GM12878 (cell line): ENCODE results near the gene ALX4. TPM values are rescaled to one million over a fixed set of nuclear protein-coding genes. Genes with fewer than 3 reads are reported as not detected.

Source experiments
- ATAC-seq: fragments of 200-7000 bp; cut with Tn5 transposase; 3 replicates; pipeline ENCODE4 v1.9.1; 2020; ENCODE audit warnings: mild to moderate bottlenecking, moderate library complexity
- BruUV-seq: library from RNA; stranded (reverse); fragments of 400-500 nt; replicated peaks from 2 replicates; lab custom pipeline; 2021; lab: Mats Ljungman, UMichigan
- CTCF ChIA-PET: fragments of 300-600 bp; sonication (Branson Sonifier 250); formaldehyde crosslinking; extraction: SDS; loops from one replicate; lab custom pipeline; 2021; ENCODE audit warnings: inconsistent platforms; lab: Yijun Ruan, JAX
- POLR2A ChIA-PET: fragments of 350-600 bp; formaldehyde crosslinking; extraction: SDS; loops from one replicate; lab custom pipeline; 2021; ENCODE audit warnings: inconsistent platforms; lab: Charles Lee
- RAD21 ChIA-PET: fragments of 300-600 bp; sonication (Branson Sonifier 250); formaldehyde crosslinking; loops from one replicate; lab custom pipeline; 2023; ENCODE audit warnings: antibody characterized with exemption; ENCODE audit not compliant: unreplicated experiment; lab: Charles Lee
- SMC1A ChIA-PET: fragments of 300-600 bp; sonication (Branson Sonifier 250); formaldehyde crosslinking; loops from one replicate; lab custom pipeline; 2023; ENCODE audit not compliant: unreplicated experiment, uncharacterized antibody; lab: Charles Lee
- DNase-seq: peaks from one replicate; pipeline ENCODE4 v3.0.0-alpha.2; 2011; ENCODE audit warnings: low read depth, low spot score
- FAIRE-seq: peaks from 3 replicates; lab custom pipeline; 2011; peaks lifted over from hg19 to GRCh38; lab: Jason Lieb, UNC
- H2AFZ ChIP-seq: 2 replicates; pipeline ENCODE4 v1.6.0; 2011; ENCODE audit warnings: low read depth, low read length, control low read depth; ENCODE audit not compliant: control insufficient read depth
- H3K27ac ChIP-seq: 2 replicates; pipeline ENCODE4 v1.5.1; 2011; ENCODE audit warnings: control low read depth; ENCODE audit not compliant: control insufficient read depth, insufficient read depth
- H3K27me3 ChIP-seq, 2 experiments: replicated peaks in 1 of 2; 2 replicates each; pipeline versions ENCODE4 v1.6.0 to v1.6.1; 2011; ENCODE audit warnings: low read length in 1 of 2; ENCODE audit not compliant: control insufficient read depth in 2 of 2, insufficient read depth in 2 of 2
- H3K36me3 ChIP-seq, 2 experiments: 2 replicates each; pipeline ENCODE4 v1.5.1; 2011; ENCODE audit warnings: low read length in 1 of 2; ENCODE audit not compliant: control insufficient read depth in 2 of 2, insufficient read depth in 2 of 2
- H3K4me1 ChIP-seq: 2 replicates; pipeline ENCODE4 v1.6.1; 2011; ENCODE audit warnings: mild to moderate bottlenecking, low read length, moderate library complexity, mixed read lengths; ENCODE audit not compliant: control insufficient read depth, insufficient read depth
- H3K4me2 ChIP-seq: 2 replicates; pipeline ENCODE4 v1.6.0; 2011; ENCODE audit warnings: control low read depth; ENCODE audit not compliant: control insufficient read depth, insufficient read depth
- H3K4me3 ChIP-seq: fragments of 200-600 bp; sonication (generic); 2 replicates; pipeline ENCODE4 v1.5.1; 2016
- H3K79me2 ChIP-seq: 2 replicates; pipeline ENCODE4 v1.6.0; 2011; ENCODE audit warnings: low read length; ENCODE audit not compliant: control insufficient read depth, insufficient read depth
- H3K9ac ChIP-seq: 2 replicates; pipeline ENCODE4 v1.8.0; 2011; ENCODE audit warnings: low read length, control low read depth, mixed read lengths; ENCODE audit not compliant: control insufficient read depth, insufficient read depth
- H3K9me3 ChIP-seq: replicated peaks from 3 replicates; pipeline ENCODE4 v1.5.1; 2011; ENCODE audit warnings: mild to moderate bottlenecking, low read length; ENCODE audit not compliant: control insufficient read depth, insufficient read depth
- H4K20me1 ChIP-seq: 2 replicates; pipeline ENCODE4 v1.6.0; 2011; ENCODE audit not compliant: control insufficient read depth, insufficient read depth
- BACH1 ChIP-seq: fragments of 450-650 bp; IDR thresholded peaks from 2 replicates; pipeline ENCODE4 v1.6.1; 2017; ENCODE audit warnings: mild to moderate bottlenecking, borderline replicate concordance
- BMI1 ChIP-seq: fragments of 450-650 bp; IDR thresholded peaks from 2 replicates; pipeline ENCODE4 v1.6.1; 2016; ENCODE audit warnings: mild to moderate bottlenecking, moderate library complexity, borderline replicate concordance
- EP300 ChIP-seq, 2 experiments: fragments of 150-350 bp in 1 of 2; IDR thresholded peaks; 2 replicates each; pipeline ENCODE4 v1.6.1; 2011 to 2012; ENCODE audit warnings: low read depth in 2 of 2, low read length in 2 of 2, borderline replicate concordance in 1 of 2, improper control_type of control experiment in 1 of 2, inconsistent platforms in 1 of 2; ENCODE audit not compliant: control insufficient read depth in 1 of 2
- HDGF ChIP-seq: fragments of 450-650 bp; IDR thresholded peaks from 2 replicates; pipeline ENCODE4 v1.6.1; 2016; ENCODE audit warnings: antibody characterized with exemption
- NR2C1 ChIP-seq: fragments of 450-650 bp; IDR thresholded peaks from 2 replicates; pipeline ENCODE4 v1.6.1; 2017; ENCODE audit warnings: antibody characterized with exemption, mild to moderate bottlenecking, moderate library complexity
- NRF1 ChIP-seq: conservative IDR thresholded peaks from 2 replicates; pipeline ENCODE4 v1.6.1; 2011; ENCODE audit warnings: mild to moderate bottlenecking, low read depth, low read length, improper control_type of control experiment
- POLR2A ChIP-seq: IDR thresholded peaks from 2 replicates; pipeline ENCODE4 v1.6.1; 2011; ENCODE audit warnings: low read depth, mild to moderate bottlenecking, low read length
- RFX5 ChIP-seq: IDR thresholded peaks from 2 replicates; pipeline ENCODE4 v1.6.1; 2011; ENCODE audit warnings: low read depth, low read length, improper control_type of control experiment
- SIN3A ChIP-seq: IDR thresholded peaks from 2 replicates; pipeline ENCODE4 v1.6.1; 2012; ENCODE audit warnings: low read depth, low read length, improper control_type of control experiment
- SIX5 ChIP-seq: IDR thresholded peaks from 2 replicates; pipeline ENCODE4 v1.6.1; 2011; ENCODE audit warnings: mild to moderate bottlenecking, low read depth, low read length, moderate library complexity; ENCODE audit not compliant: severe bottlenecking
- SKIL ChIP-seq: fragments of 450-650 bp; IDR thresholded peaks from 2 replicates; pipeline ENCODE4 v1.6.1; 2017; ENCODE audit warnings: mild to moderate bottlenecking, low read depth, inconsistent platforms; ENCODE audit not compliant: poor library complexity, severe bottlenecking
- ZNF384 ChIP-seq: IDR thresholded peaks from 2 replicates; pipeline ENCODE4 v1.6.1; 2012; ENCODE audit warnings: low read depth, mild to moderate bottlenecking, low read length, improper control_type of control experiment, borderline replicate concordance
- WGBS: methylation state at CpG from one replicate; pipeline ENCODE4 v1.1.6; 2016; ENCODE audit warnings: low lambda C conversion rate; ENCODE audit not compliant: insufficient replicate concordance, insufficient coverage; ENCODE audit errors: missing lambda C conversion rate; 5-methylcytosine and 5-hydroxymethylcytosine counted together
- in situ Hi-C: fragments of 300-500 bp; cut with MboI; formaldehyde crosslinking; loops from 9 replicates; pipeline ENCODE4 v1.14.3; 2018; ENCODE audit warnings: mixed read lengths
- intact Hi-C: fragments of 100-400 bp; cut with micrococcal nuclease; formaldehyde crosslinking; loops from one replicate; pipeline ENCODE4 v1.14.2; 2022; ENCODE audit not compliant: unreplicated experiment
- polyA plus RNA-seq, 11 experiments: library from polyadenylated mRNA; depleted of rRNA in 4 of 11; unstranded in 6 of 11; stranded (reverse) in 5 of 11; fragments of >200 nt; fragmentation: Nextera tagmentation in 4 of 11; fragmentation: Illumina TruSeq in 1 of 11; extraction: Ambion mirVana in 4 of 11; extraction: Trizol in 1 of 11; gene quantifications; 1 replicate in 1 of 11; 2 replicates in 10 of 11; pipeline versions ENCODE4 v1.2.1 to v1.2.3, GENCODE V29; 2011 to 2016; ENCODE audit warnings: inconsistent platforms in 2 of 11, missing spikeins in 2 of 11, low read depth in 1 of 11
- total RNA-seq, 4 experiments: library from RNA; depleted of rRNA in 3 of 4; stranded (reverse); fragments of >200 nt in 3 of 4; fragmentation: Illumina TruSeq in 1 of 4; extraction: Trizol in 1 of 4; gene quantifications; 2 replicates each; pipeline versions ENCODE4 v1.2.1 to v1.2.3, GENCODE V29; 2013 to 2021
- TF ChIP-seq, protein P1 (sequence below): IDR thresholded peaks from 2 replicates; pipeline ENCODE4 v1.6.1; 2011; ENCODE audit warnings: borderline replicate concordance, low read depth, mild to moderate bottlenecking, moderate library complexity, mixed read lengths, low read length; ENCODE audit not compliant: insufficient read depth; ENCODE audit errors: extremely low read length

The ALX4 gene
- total and polyA plus RNA-seq, 10 of the 15 experiments (the other 5 are each of a cell fraction or from before 2014, with no cell fraction given) = not detected

DNA sequence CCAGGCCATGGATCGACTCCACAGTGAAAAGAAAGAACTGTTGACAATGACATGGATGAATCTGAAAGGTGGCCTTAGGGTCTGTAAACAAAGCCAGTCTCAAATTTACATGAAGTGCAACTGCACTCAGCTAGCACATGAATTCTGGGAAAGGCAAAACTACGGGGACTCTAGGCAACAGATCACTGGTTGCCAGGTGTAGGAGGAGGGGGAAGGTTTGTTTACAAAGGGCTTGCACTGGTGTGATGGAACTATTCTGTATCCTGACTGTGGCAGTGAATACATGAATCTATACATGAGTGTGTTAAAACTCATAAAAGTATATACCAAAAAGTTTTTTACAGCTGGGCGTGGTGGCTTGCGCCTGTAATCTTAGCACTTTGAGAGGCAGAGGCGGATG, 27.3 kb downstream of the ALX4 start (continued):
- TF ChIP-seq, protein P1, sequence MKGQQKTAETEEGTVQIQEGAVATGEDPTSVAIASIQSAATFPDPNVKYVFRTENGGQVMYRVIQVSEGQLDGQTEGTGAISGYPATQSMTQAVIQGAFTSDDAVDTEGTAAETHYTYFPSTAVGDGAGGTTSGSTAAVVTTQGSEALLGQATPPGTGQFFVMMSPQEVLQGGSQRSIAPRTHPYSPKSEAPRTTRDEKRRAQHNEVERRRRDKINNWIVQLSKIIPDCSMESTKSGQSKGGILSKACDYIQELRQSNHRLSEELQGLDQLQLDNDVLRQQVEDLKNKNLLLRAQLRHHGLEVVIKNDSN = no peak
- TF ChIP-seq RFX5 = no peak
- TF ChIP-seq ZNF384 = no peak
- no peak for TF ChIP-seq NRF1
- no peak for TF ChIP-seq NR2C1
- no peak for TF ChIP-seq SKIL

DNA sequence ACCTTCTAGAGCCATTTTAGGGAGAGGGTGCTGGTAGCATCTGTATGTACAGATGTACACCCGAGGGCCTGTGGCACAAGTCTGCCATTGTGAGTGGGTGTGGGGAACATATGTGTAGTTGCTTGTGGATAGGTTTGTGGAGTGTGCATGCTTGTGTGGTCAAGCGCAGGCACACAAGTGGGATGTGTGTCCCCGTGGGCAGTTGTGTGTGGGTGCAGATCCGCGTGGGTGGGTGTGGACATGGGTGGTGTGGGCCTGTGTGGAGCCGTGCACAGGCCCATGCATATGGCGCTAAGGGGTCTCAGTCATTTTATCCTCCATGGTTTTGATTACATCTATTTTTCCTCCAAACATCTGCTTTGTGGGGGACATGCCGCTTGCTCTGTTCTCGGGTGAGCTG, 28.8 kb downstream of the ALX4 start:
- H4K20me1 ChIP-seq = no peaks in the 10 kb centered on the region
- H3K9me3 ChIP-seq = no peaks in the 10 kb centered on the region
- in situ Hi-C loops = loop anchor here (10.0 kb wide), 1 partner anchor 344 kb away; no protein-coding TSS in a partner anchor
- ChIA-PET SMC1A (no interaction called here), RAD21 (no interaction called here), CTCF (no interaction called here), POLR2A (no interaction called here)
- H3K4me2 ChIP-seq = no peak overlapping the region
- no peaks in the 10 kb centered on the region for H3K36me3 ChIP-seq
- H3K4me1 ChIP-seq = no peaks in the 10 kb centered on the region
- no peak overlapping the region for H3K27ac ChIP-seq
- BruUV-seq = no TSS peak
- H3K9ac ChIP-seq = no peak overlapping the region
- no peaks in the 10 kb centered on the region; a peak in 1 of 4 replicates for H3K27me3 ChIP-seq
- 38% methylated on average over 9 of the region's 9 CpGs for WGBS
- H3K79me2 ChIP-seq = no peaks in the 10 kb centered on the region
- DNase-seq (no peak), ATAC-seq (no peak), FAIRE-seq (no peak)
- no peak overlapping the region for H2AFZ ChIP-seq
- H3K4me3 ChIP-seq = no peak overlapping the region
- intact Hi-C loops = loop anchor here (10.0 kb wide), 1 partner anchor 634 kb away; no protein-coding TSS in a partner anchor
- TF ChIP-seq SIN3A (no peak), SIX5 (no peak), HDGF (no peak), BACH1 (no peak), BMI1 (no peak), POLR2A (no peak), EP300 (IDR thresholded peaks at IDR 0.05; ENCODE audit: borderline replicate concordance in 1 of 2, control insufficient read depth in 1 of 2, low read depth in 2 of 2, low read length in 2 of 2) (no peak)
